Measurements from ENCODE around the gene LAMTOR2.

- TF ChIP-seq, protein P1, sequence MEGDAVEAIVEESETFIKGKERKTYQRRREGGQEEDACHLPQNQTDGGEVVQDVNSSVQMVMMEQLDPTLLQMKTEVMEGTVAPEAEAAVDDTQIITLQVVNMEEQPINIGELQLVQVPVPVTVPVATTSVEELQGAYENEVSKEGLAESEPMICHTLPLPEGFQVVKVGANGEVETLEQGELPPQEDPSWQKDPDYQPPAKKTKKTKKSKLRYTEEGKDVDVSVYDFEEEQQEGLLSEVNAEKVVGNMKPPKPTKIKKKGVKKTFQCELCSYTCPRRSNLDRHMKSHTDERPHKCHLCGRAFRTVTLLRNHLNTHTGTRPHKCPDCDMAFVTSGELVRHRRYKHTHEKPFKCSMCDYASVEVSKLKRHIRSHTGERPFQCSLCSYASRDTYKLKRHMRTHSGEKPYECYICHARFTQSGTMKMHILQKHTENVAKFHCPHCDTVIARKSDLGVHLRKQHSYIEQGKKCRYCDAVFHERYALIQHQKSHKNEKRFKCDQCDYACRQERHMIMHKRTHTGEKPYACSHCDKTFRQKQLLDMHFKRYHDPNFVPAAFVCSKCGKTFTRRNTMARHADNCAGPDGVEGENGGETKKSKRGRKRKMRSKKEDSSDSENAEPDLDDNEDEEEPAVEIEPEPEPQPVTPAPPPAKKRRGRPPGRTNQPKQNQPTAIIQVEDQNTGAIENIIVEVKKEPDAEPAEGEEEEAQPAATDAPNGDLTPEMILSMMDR (IDR thresholded peaks at IDR 0.05) = peak in 1 of 3 experiments; percentile 35
- TF ChIP-seq POLR2A (IDR thresholded peaks at IDR 0.05) = peak in 1 of 2 donors; percentile 4
Observed at GRCh38 chr1:156053768-156054499, 648 bp upstream of the LAMTOR2 start, which contains the start of gene UBQLN4.
